CD4-positive, alpha-beta T cell (primary cell): Measurements from ENCODE around the gene PNMA6E. TPM values are rescaled to one million over a fixed set of nuclear protein-coding genes. Genes with fewer than 3 reads are reported as not detected.

Source experiments
- ATAC-seq: fragments of 200-7000 bp; cut with Tn5 transposase; one replicate; pipeline ENCODE4 v1.10.0; 2022; ENCODE audit warnings: mild to moderate bottlenecking; ENCODE audit not compliant: poor library complexity
- CTCF ChIA-PET: fragments of 350-600 bp; sonication (Branson Sonifier 250); formaldehyde crosslinking; loops from one replicate; lab custom pipeline; 2021; ENCODE audit warnings: antibody characterized with exemption, inconsistent platforms; lab: Charles Lee
- POLR2A ChIA-PET: fragments of 350-600 bp; sonication (Branson Sonifier 250); formaldehyde crosslinking; loops from one replicate; lab custom pipeline; 2021; ENCODE audit warnings: antibody characterized with exemption, inconsistent platforms; lab: Charles Lee
- DNase-seq, 14 experiments: peaks; one replicate each; pipeline ENCODE4 v3.0.0-alpha.2; 2013 to 2020; ENCODE audit warnings: mixed read lengths in 2 of 14
- H3K27ac ChIP-seq, 2 donors: one replicate each; pipeline versions ENCODE4 v1.5.1 to v1.7.0; 2013; ENCODE audit warnings: low read length in 2 of 2, low read depth in 1 of 2, mild to moderate bottlenecking in 1 of 2
- H3K27me3 ChIP-seq, 2 experiments: 1 replicate in 1 of 2; 2 replicates in 1 of 2; pipeline versions ENCODE4 v1.6.1 to v1.7.0; 2013; ENCODE audit warnings: low read length in 2 of 2, control low read depth in 1 of 2, mild to moderate bottlenecking in 1 of 2, moderate library complexity in 1 of 2; ENCODE audit not compliant: insufficient read depth in 2 of 2, control insufficient read depth in 1 of 2
- H3K36me3 ChIP-seq: one replicate; pipeline ENCODE4 v1.6.1; 2013; ENCODE audit warnings: low read length, control low read depth; ENCODE audit not compliant: insufficient read depth
- H3K4me1 ChIP-seq: one replicate; pipeline ENCODE4 v1.6.1; 2013; ENCODE audit warnings: low read length, control low read depth; ENCODE audit not compliant: insufficient read depth
- H3K4me3 ChIP-seq: one replicate; pipeline ENCODE4 v1.5.1; 2013; ENCODE audit warnings: mild to moderate bottlenecking, low read length, moderate library complexity
- H3K9me3 ChIP-seq, 2 experiments: 1 replicate in 1 of 2; 2 replicates in 1 of 2; pipeline versions ENCODE4 v1.6.1 to v1.7.0; 2013; ENCODE audit warnings: low read length in 2 of 2, mild to moderate bottlenecking in 2 of 2, control low read depth in 1 of 2, moderate library complexity in 1 of 2; ENCODE audit not compliant: control insufficient read depth in 1 of 2, insufficient read depth in 1 of 2
- H3K27ac Mint-ChIP-seq: one replicate; pipeline ENCODE4 v1.8.0; 2020; ENCODE audit warnings: mixed read lengths
- H3K27me3 Mint-ChIP-seq: one replicate; pipeline ENCODE4 v1.8.0; 2021; ENCODE audit warnings: mixed read lengths
- H3K36me3 Mint-ChIP-seq: one replicate; pipeline ENCODE4 v1.8.0; 2021; ENCODE audit warnings: low read depth, mixed read lengths
- H3K4me1 Mint-ChIP-seq: one replicate; pipeline ENCODE4 v1.8.0; 2021; ENCODE audit warnings: low read depth, mixed read lengths
- H3K4me3 Mint-ChIP-seq: one replicate; pipeline ENCODE4 v1.8.0; 2020; ENCODE audit warnings: mild to moderate bottlenecking, mixed read lengths
- H3K9me3 Mint-ChIP-seq: one replicate; pipeline ENCODE4 v1.8.0; 2020; ENCODE audit warnings: mixed read lengths
- intact Hi-C, 2 experiments: fragments of 100-400 bp; cut with DNase I in 1 of 2; cut with micrococcal nuclease in 1 of 2; formaldehyde crosslinking; loops; one replicate each; pipeline versions ENCODE4 v1.15.1 to v1.9.0; 2023 to 2025; cut with DNase I, micrococcal nuclease
- total RNA-seq, 174 experiments: library from RNA in 2 of 174; stranded (reverse) in 2 of 174; gene quantifications; one replicate each; pipeline ENCODE4 v1.2.3 and lab custom pipeline; 2021 to 2026
- TF ChIP-seq, protein P1 (sequence below): fragments of 200-600 bp; IDR thresholded peaks from one replicate; pipeline ENCODE4 v1.8.0; 2022; ENCODE audit warnings: antibody characterized with exemption, mild to moderate bottlenecking

Gene PNMA6E
- total RNA-seq, 2 experiments from 2014 or later, result not detected

DNA sequence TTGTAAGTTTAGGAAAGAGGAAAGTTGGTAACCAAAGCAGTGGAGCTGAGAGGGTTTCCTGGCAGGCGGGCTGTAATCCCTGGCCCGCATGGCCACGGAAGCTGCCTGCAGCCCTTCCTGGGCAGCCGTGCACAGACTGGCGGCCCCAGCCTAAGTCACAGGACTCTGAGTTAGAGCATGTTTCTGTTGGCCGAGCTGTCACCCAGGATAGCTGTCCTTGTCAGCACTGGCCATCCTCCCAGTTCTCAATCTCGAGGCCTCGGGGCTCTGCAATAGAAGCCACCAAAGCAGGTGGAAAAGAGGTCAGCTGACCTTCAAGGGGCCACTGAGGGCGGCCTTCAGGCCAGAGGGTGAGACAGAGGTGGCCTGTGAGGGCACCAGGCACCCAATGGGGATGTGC is 20.5 kb downstream of the PNMA6E start:
- Histone ChIP-seq H3K9me3 (no peaks in the 10 kb centered on the region), H3K36me3 (no peaks in the 10 kb centered on the region), H3K27me3 (no peaks in the 10 kb centered on the region), H3K4me1 (no peaks in the 10 kb centered on the region), H3K4me3 (no peak overlapping the region), H3K27ac (no peak overlapping the region)
- ChIA-PET POLR2A (no interaction called here), CTCF (no interaction called here)
- TF ChIP-seq, protein P1, sequence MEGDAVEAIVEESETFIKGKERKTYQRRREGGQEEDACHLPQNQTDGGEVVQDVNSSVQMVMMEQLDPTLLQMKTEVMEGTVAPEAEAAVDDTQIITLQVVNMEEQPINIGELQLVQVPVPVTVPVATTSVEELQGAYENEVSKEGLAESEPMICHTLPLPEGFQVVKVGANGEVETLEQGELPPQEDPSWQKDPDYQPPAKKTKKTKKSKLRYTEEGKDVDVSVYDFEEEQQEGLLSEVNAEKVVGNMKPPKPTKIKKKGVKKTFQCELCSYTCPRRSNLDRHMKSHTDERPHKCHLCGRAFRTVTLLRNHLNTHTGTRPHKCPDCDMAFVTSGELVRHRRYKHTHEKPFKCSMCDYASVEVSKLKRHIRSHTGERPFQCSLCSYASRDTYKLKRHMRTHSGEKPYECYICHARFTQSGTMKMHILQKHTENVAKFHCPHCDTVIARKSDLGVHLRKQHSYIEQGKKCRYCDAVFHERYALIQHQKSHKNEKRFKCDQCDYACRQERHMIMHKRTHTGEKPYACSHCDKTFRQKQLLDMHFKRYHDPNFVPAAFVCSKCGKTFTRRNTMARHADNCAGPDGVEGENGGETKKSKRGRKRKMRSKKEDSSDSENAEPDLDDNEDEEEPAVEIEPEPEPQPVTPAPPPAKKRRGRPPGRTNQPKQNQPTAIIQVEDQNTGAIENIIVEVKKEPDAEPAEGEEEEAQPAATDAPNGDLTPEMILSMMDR, result no peak
- ATAC-seq, result no peak
- no peak for DNase-seq
- Mint-ChIP-seq H3K4me1 (no peaks in the 10 kb centered on the region), H3K27ac (no peak overlapping the region), H3K27me3 (no peaks in the 10 kb centered on the region), H3K9me3 (no peaks in the 10 kb centered on the region), H3K36me3 (no peaks in the 10 kb centered on the region), H3K4me3 (no peak overlapping the region)
- intact Hi-C loops, result no loop called here

- Mint-ChIP-seq H3K9me3 (no peaks in the 10 kb centered on the region), H3K4me1 (no peaks in the 10 kb centered on the region), H3K4me3 (no peak overlapping the region), H3K27ac (no peak overlapping the region), H3K27me3 (no peaks in the 10 kb centered on the region), H3K36me3 (no peaks in the 10 kb centered on the region)
- intact Hi-C loops, result no loop called here
- no peak for ATAC-seq
- Histone ChIP-seq H3K27me3 (no peaks in the 10 kb centered on the region), H3K4me1 (no peaks in the 10 kb centered on the region), H3K9me3 (no peaks in the 10 kb centered on the region), H3K36me3 (no peaks in the 10 kb centered on the region), H3K27ac (no peak overlapping the region), H3K4me3 (no peak overlapping the region)
- ChIA-PET CTCF (no interaction called here), POLR2A (no interaction called here)
- DNase-seq, result no peak
- TF ChIP-seq, protein P1, result no peak
Measured at GRCh38 chrX:153379971-153380581, 21.1 kb downstream of the PNMA6E start.

DNA sequence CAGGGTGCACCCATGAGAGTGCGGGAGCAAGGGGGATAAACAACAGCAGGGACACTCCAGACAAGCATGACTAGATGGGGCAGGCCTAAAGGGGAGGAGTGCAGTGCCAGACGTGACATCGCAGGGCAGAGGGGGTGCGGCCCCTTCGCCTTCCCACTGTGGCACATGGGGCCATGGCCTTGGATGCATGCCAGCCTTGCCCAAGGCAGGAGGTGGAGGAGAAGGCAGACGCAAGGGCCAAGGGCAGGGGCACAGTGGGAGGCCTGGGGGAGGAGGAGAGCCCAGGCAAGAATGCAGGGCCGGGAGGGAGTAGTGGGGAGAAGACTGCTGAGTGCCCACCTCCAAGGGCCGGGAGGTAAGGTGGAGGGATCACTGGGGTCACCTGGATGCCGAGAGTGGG is 21.6 kb downstream of the PNMA6E start:
- Histone ChIP-seq H3K9me3 (no peaks in the 10 kb centered on the region), H3K4me1 (no peaks in the 10 kb centered on the region), H3K27me3 (no peaks in the 10 kb centered on the region), H3K4me3 (no peak overlapping the region), H3K27ac (no peak overlapping the region), H3K36me3 (no peaks in the 10 kb centered on the region)
- Mint-ChIP-seq H3K36me3 (no peaks in the 10 kb centered on the region), H3K4me1 (no peaks in the 10 kb centered on the region), H3K27ac (no peak overlapping the region), H3K4me3 (no peak overlapping the region), H3K9me3 (no peaks in the 10 kb centered on the region), H3K27me3 (no peaks in the 10 kb centered on the region)
- CTCF ChIA-PET, result no interaction called here
- ATAC-seq (no peak), DNase-seq (no peak)
- intact Hi-C loops, result no loop called here
- POLR2A ChIA-PET, result no interaction called here
- TF ChIP-seq, protein P1, result no peak
